T-helper 22 cell (primary cell): Measurements from ENCODE around the gene TBL1X.

ENCODE experiments used
- DNase-seq: peaks from one replicate; pipeline ENCODE4 v3.0.0-alpha.2; 2020; ENCODE audit warnings: low read depth

TBL1X gene

DNA sequence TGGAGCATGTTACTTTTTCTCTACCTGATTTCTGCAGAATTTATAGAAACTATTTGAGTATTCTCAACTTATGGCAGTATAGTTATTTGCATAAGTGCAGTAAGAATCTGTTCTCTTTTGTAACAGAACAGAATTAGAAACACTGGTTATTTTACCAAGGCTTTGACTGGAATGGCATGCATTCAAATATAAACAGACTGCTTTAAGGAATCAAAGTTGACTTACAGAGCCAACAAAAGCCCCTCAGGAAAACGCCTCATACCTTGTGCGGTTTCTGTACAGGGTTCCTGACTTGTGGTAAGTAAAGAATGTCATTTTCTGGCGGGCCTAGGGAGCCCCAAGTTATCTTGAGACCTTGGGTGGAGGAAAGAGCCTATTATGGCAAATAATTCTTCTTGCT is 203.7 kb downstream of the TBL1X start:
- no peak for DNase-seq

- DNase-seq, result no peak
Observed at GRCh38 chrX:9670136-9670814, 205.4 kb downstream of the TBL1X start.

- DNase-seq, result no peak
Observed at GRCh38 chrX:9671998-9672397, 207.1 kb downstream of the TBL1X start.

GRCh38 chrX:9676306-9676705 is 211.4 kb downstream of the TBL1X start:
- no peak for DNase-seq

GRCh38 chrX:9676738-9677097 is 211.9 kb downstream of the TBL1X start:
- no peak for DNase-seq

- DNase-seq, result no peak
Observed at GRCh38 chrX:9677098-9677739, 212.4 kb downstream of the TBL1X start.

GRCh38 chrX:9678215-9678965 is 213.5 kb downstream of the TBL1X start:
- no peak for DNase-seq

GRCh38 chrX:9681011-9681410 is 216.2 kb downstream of the TBL1X start:
- no peak for DNase-seq

- no peak for DNase-seq
Observed at GRCh38 chrX:9681422-9681821, 216.6 kb downstream of the TBL1X start.

- no peak for DNase-seq
Observed at GRCh38 chrX:9682456-9682855, 217.6 kb downstream of the TBL1X start.

DNA sequence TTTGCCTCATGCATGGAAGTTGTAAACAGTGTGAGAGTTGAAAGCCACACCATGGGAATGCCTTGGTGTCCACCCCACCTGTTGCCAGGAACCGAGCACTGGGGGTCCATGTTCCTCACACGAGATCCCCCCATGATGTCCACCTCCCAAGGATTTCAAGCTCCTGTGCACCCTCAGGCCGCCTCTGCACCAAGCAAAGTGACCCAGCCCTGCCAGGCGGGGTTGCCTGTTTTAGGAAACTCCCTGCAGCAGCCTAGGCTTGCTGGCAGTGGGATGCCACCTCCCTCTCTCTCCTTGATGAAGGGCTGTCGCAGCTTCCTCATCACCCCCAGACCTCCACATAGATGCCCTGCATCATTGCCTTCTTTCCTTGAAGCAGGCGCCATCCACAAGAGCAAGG is 218.0 kb downstream of the TBL1X start:
- DNase-seq, result no peak

DNA sequence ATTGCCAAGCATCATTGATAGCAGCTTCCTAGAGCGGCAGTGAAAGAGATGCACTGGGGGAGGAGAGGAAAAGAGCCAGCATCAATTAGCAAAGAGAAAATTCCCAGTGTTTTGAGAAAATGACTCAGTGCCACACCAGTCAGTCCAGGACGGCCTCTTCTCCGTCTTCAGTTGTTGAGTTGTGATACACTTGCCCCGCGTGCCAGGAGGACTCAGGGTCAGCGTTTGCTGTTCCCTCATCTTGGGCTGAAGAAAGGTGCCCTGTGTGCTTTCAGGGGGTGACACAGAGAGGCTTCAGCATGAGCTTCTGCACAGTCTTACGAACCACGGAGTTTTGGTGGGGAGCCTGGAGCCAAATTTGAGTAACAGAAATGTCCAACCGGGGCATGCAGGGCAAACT is 218.5 kb downstream of the TBL1X start:
- DNase-seq, result no peak

GRCh38 chrX:9687899-9688298 is 223.0 kb downstream of the TBL1X start:
- DNase-seq, result no peak

DNA sequence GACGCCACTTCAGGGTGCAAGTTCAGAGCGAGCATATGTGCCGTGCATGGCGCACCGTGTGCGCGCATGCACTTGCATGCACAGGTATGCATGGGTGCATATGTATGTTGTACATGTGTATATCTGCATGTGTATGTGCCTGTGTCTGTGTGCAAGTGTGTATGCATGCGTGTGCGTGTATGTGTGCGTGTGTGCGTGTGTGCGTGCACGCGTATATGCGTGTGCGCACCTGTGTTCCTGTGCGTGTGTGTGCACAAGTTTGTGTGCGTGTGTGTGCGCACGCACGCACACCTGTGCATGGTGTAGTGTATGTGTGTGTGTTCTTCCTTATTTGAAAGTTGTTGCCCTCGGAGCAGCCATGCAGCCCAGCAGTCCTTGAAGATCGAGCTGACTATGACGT is 224.0 kb downstream of the TBL1X start:
- DNase-seq, result no peak

GRCh38 chrX:9690046-9690445 is 225.2 kb downstream of the TBL1X start:
- DNase-seq, result no peak

GRCh38 chrX:9693307-9694001 is 228.6 kb downstream of the TBL1X start:
- no peak for DNase-seq

GRCh38 chrX:9698576-9698975 is 233.7 kb downstream of the TBL1X start:
- no peak for DNase-seq

GRCh38 chrX:9700555-9700954 is 235.7 kb downstream of the TBL1X start:
- DNase-seq, result no peak

- no peak for DNase-seq
Observed at GRCh38 chrX:9701790-9702189, 236.9 kb downstream of the TBL1X start.

DNA sequence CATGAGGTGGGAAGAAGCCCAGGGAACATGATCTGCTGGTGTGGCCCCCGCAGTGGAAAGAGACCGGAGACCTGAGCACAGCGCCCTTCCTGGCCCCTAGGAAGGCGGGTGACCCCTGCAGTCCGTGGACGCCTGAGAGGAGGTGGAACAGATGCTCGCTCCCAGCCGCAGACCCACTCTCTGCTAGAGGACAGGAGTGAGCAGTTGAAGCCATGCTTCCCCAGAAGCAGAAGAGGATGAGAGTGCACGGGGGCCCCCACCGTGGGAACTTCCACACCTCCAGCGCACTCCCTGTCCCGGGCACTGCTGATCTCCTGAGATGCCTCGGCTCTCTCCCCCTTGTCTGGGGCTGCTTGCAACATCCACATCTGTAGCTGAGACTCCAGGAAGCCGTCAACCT is 238.5 kb downstream of the TBL1X start:
- DNase-seq, result no peak

GRCh38 chrX:9704876-9705465 is 240.1 kb downstream of the TBL1X start:
- DNase-seq, result no peak

- DNase-seq, result no peak
Observed at GRCh38 chrX:9706421-9706820, 241.6 kb downstream of the TBL1X start.
